ENCODE results near the gene DOCK2.
"Not testable (repeated sequence)": the region's sequence is repeated elsewhere in the genome, so short reads cannot be mapped to it uniquely, and the experiment has no call there.

DOCK2 gene

GRCh38 chr5:169650701-169651331 is 13.7 kb downstream of the DOCK2 start:
- Histone ChIP-seq H3K4me3 (no peak overlapping the region), H3K36me3 (replicated peaks) (no peaks in the 10 kb centered on the region), H3K9me3 (no peaks in the 10 kb centered on the region), H3K4me1 (no peaks in the 10 kb centered on the region), H3K27me3 (ENCODE audit: low read depth) (no peaks in the 10 kb centered on the region)
- DNase-seq (ENCODE audit: low spot score in 2 of 2): no peak
- in situ Hi-C loops (cut with MboI; ENCODE audit: low sequenced_read_pairs): no loop called here

GRCh38 chr5:169651526-169651925 is 14.5 kb downstream of the DOCK2 start:
- Histone ChIP-seq H3K27me3 (ENCODE audit: low read depth) (no peaks in the 10 kb centered on the region), H3K4me1 (no peaks in the 10 kb centered on the region), H3K4me3 (no peak overlapping the region), H3K36me3 (replicated peaks) (no peaks in the 10 kb centered on the region), H3K9me3 (no peaks in the 10 kb centered on the region)
- DNase-seq (ENCODE audit: low spot score in 2 of 2): peak in 1 of 2 experiments; percentile 12
- in situ Hi-C loops (cut with MboI; ENCODE audit: low sequenced_read_pairs): no loop called here

- Histone ChIP-seq H3K27me3 (ENCODE audit: low read depth) (no peaks in the 10 kb centered on the region), H3K36me3 (replicated peaks) (no peaks in the 10 kb centered on the region), H3K4me1 (no peaks in the 10 kb centered on the region), H3K4me3 (no peak overlapping the region), H3K9me3 (no peaks in the 10 kb centered on the region)
- in situ Hi-C loops (cut with MboI; ENCODE audit: low sequenced_read_pairs): no loop called here
- DNase-seq (ENCODE audit: low spot score in 2 of 2): no peak
These were observed 15.0 kb downstream of the DOCK2 start for GRCh38 chr5:169652057-169652456.

- no peak overlapping the region for H3K4me3 ChIP-seq
- no peaks in the 10 kb centered on the region for H3K27me3 ChIP-seq (ENCODE audit: low read depth)
- no peak for DNase-seq (ENCODE audit: low spot score in 2 of 2)
- in situ Hi-C loops (cut with MboI; ENCODE audit: low sequenced_read_pairs): no loop called here
- no peaks in the 10 kb centered on the region for H3K4me1 ChIP-seq
- H3K36me3 ChIP-seq (replicated peaks): no peaks in the 10 kb centered on the region
- no peaks in the 10 kb centered on the region for H3K9me3 ChIP-seq
These were observed 16.0 kb downstream of the DOCK2 start for GRCh38 chr5:169653091-169653490.

- DNase-seq (ENCODE audit: low spot score in 2 of 2): no peak
These were observed 18.3 kb downstream of the DOCK2 start for GRCh38 chr5:169655353-169655752.

GRCh38 chr5:169656125-169656901 is 19.2 kb downstream of the DOCK2 start:
- in situ Hi-C loops (cut with MboI; ENCODE audit: low sequenced_read_pairs): no loop called here
- H3K9me3 ChIP-seq: no peaks in the 10 kb centered on the region
- no peak for DNase-seq (ENCODE audit: low spot score in 2 of 2)
- H3K4me3 ChIP-seq: no peak overlapping the region
- H3K27me3 ChIP-seq (ENCODE audit: low read depth): no peaks in the 10 kb centered on the region
- no peaks in the 10 kb centered on the region for H3K36me3 ChIP-seq (replicated peaks)
- no peaks in the 10 kb centered on the region for H3K4me1 ChIP-seq

More at GRCh38 chr5:169655353-169655752, 18.3 kb downstream of the DOCK2 start:
- Histone ChIP-seq H3K9me3 (no peaks in the 10 kb centered on the region), H3K27me3 (ENCODE audit: low read depth) (no peaks in the 10 kb centered on the region), H3K36me3 (replicated peaks) (no peaks in the 10 kb centered on the region), H3K4me3 (no peak overlapping the region), H3K4me1 (no peaks in the 10 kb centered on the region)
- in situ Hi-C loops (cut with MboI; ENCODE audit: low sequenced_read_pairs): no loop called here

GRCh38 chr5:169657127-169657526 is 20.1 kb downstream of the DOCK2 start:
- in situ Hi-C loops (cut with MboI; ENCODE audit: low sequenced_read_pairs): no loop called here
- no peak overlapping the region for H3K4me3 ChIP-seq
- no peak for DNase-seq (ENCODE audit: low spot score in 2 of 2)
- H3K4me1 ChIP-seq: no peaks in the 10 kb centered on the region
- no peaks in the 10 kb centered on the region for H3K36me3 ChIP-seq (replicated peaks)
- H3K9me3 ChIP-seq: no peaks in the 10 kb centered on the region
- no peaks in the 10 kb centered on the region for H3K27me3 ChIP-seq (ENCODE audit: low read depth)

GRCh38 chr5:169662451-169662850 is 25.4 kb downstream of the DOCK2 start:
- not testable (repeated sequence) for H3K9me3 ChIP-seq

GRCh38 chr5:169663537-169663936 is 26.5 kb downstream of the DOCK2 start:
- no peaks in the 10 kb centered on the region for H3K27me3 ChIP-seq (ENCODE audit: low read depth)
- no peak for DNase-seq (ENCODE audit: low spot score in 2 of 2)
- no peaks in the 10 kb centered on the region for H3K4me1 ChIP-seq
- H3K4me3 ChIP-seq: no peak overlapping the region
- H3K9me3 ChIP-seq: no peaks in the 10 kb centered on the region
- in situ Hi-C loops (cut with MboI; ENCODE audit: low sequenced_read_pairs): no loop called here
- H3K36me3 ChIP-seq (replicated peaks): no peaks in the 10 kb centered on the region

More at GRCh38 chr5:169662451-169662850, 25.4 kb downstream of the DOCK2 start:
- H3K27me3 ChIP-seq (ENCODE audit: low read depth); DNase-seq (ENCODE audit: low spot score in 2 of 2); H3K4me1 ChIP-seq; in situ Hi-C loops (cut with MboI; ENCODE audit: low sequenced_read_pairs); H3K4me3 ChIP-seq; H3K36me3 ChIP-seq (replicated peaks): not testable (repeated sequence)

GRCh38 chr5:169666365-169666764 is 29.3 kb downstream of the DOCK2 start:
- no peak for DNase-seq (ENCODE audit: low spot score in 2 of 2)
- in situ Hi-C loops (cut with MboI; ENCODE audit: low sequenced_read_pairs): no loop called here
- Histone ChIP-seq H3K9me3 (no peaks in the 10 kb centered on the region), H3K4me3 (no peak overlapping the region), H3K36me3 (replicated peaks) (no peaks in the 10 kb centered on the region), H3K4me1 (no peaks in the 10 kb centered on the region), H3K27me3 (ENCODE audit: low read depth) (no peaks in the 10 kb centered on the region)

- no peaks in the 10 kb centered on the region for H3K4me1 ChIP-seq
- H3K4me3 ChIP-seq: no peak overlapping the region
- H3K27me3 ChIP-seq (ENCODE audit: low read depth): no peaks in the 10 kb centered on the region
- no peaks in the 10 kb centered on the region for H3K36me3 ChIP-seq (replicated peaks)
- no peak for DNase-seq (ENCODE audit: low spot score in 2 of 2)
- in situ Hi-C loops (cut with MboI; ENCODE audit: low sequenced_read_pairs): no loop called here
- no peaks in the 10 kb centered on the region for H3K9me3 ChIP-seq
These were observed 31.0 kb downstream of the DOCK2 start for GRCh38 chr5:169667896-169668674.

- DNase-seq (ENCODE audit: low spot score in 2 of 2): no peak
These were observed 31.7 kb downstream of the DOCK2 start for GRCh38 chr5:169668732-169669131.

GRCh38 chr5:169670769-169671525 is 33.9 kb downstream of the DOCK2 start:
- Histone ChIP-seq H3K9me3 (no peaks in the 10 kb centered on the region), H3K4me1 (no peaks in the 10 kb centered on the region), H3K4me3 (no peak overlapping the region), H3K36me3 (replicated peaks) (no peaks in the 10 kb centered on the region), H3K27me3 (ENCODE audit: low read depth) (no peaks in the 10 kb centered on the region)
- DNase-seq (ENCODE audit: low spot score in 2 of 2): no peak
- in situ Hi-C loops (cut with MboI; ENCODE audit: low sequenced_read_pairs): no loop called here

More at GRCh38 chr5:169668732-169669131, 31.7 kb downstream of the DOCK2 start:
- Histone ChIP-seq H3K4me3 (no peak overlapping the region), H3K36me3 (replicated peaks) (no peaks in the 10 kb centered on the region), H3K9me3 (no peaks in the 10 kb centered on the region), H3K27me3 (ENCODE audit: low read depth) (no peaks in the 10 kb centered on the region), H3K4me1 (no peaks in the 10 kb centered on the region)
- in situ Hi-C loops (cut with MboI; ENCODE audit: low sequenced_read_pairs): no loop called here

All from HAP-1 (cell line).